EH (cell line): Measurements from ENCODE around the gene PLXNA2.

Experiments
- DNase-seq: peaks from one replicate; pipeline ENCODE4 v3.0.0-alpha.2; 2015; ENCODE audit warnings: low read depth

PLXNA2 gene

DNA sequence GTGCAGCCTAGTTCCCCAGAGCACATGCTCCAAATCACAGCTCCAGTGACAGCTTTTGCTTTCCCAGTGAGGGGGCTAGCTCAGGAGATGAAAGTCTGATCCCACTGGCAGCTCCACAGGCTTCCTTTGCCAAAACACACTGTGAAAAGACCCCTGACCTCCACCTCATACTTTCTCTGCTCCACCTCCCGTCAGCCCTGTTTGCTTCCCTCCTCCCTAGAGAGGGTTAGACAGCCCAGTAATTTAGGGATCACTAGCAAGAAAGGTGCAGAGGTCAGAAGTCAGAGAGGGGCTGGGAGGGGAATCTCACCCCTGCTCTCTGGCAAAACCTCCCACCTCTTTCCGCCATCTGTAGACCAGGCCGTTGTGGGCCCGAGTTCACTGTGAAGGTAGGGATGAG, 62.8 kb downstream of the PLXNA2 start:
- no peak for DNase-seq

DNA sequence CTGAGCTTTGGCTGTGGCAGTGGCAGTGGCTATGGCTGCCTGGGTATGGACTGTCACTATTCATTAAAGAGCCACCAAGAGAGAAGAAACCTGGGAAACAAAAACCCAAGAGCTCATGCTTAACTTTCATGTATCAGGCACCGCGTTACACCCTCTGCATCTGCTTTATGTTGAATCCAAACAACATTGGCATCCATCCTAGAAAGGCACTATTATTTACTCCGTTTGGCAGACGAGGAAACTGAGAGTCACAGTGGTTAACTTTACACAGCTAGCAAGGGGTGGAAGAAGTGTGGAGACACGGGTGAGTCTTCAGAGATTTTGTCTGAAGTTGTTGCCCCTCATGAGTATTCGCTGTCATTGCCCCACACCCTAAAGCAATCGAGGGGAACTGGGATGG, 63.8 kb downstream of the PLXNA2 start:
- DNase-seq: no peak

DNA sequence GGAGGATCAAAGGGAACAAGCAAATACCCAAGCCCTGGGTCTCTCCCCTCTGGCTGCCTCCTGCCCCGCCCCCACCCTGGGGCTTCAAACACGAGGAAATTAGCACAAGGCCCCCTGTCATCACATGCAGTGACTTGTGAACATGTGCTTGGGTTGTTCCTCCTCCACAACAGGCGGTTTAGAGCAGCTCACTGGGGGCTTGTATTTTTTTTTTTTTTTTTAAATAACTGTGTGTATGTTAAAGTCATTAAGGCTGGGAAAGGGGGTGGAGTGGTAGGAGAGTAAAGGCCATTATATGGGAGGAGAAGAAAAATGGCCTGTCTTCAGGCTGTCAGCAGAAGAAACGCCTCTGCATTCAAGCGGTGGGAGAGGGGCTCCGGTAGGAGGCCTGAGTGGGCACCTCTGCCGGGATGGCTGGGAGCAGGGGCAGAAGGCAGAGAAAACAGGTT, 64.2 kb downstream of the PLXNA2 start:
- no peak for DNase-seq

DNA sequence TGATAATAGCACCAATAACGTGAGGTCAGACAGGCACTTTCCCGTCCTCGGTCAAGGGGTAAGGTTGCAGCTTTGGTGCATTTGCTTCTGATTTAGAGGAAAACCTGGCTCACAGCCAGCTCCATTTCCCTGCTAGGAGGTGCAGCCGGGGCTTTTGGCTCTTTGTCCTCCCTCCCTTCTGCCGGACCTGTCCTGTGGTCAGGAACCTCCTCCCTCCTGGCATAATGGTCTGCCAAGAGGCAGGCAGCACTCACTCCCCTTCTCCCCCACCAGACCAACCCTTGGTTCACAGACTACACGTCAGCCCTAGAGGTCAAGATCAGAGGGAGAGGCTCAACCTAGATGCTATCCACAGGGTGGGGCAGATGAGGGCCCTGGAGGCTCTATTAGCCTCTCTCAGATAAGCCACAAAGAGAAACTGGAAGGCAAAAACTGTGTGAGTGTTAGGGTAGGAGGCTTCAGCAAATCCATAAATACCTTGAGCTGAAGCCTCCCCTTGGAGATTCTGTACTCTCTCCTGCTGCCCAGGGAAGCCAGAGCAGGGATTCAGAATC, 64.8 kb downstream of the PLXNA2 start:
- no peak for DNase-seq

DNA sequence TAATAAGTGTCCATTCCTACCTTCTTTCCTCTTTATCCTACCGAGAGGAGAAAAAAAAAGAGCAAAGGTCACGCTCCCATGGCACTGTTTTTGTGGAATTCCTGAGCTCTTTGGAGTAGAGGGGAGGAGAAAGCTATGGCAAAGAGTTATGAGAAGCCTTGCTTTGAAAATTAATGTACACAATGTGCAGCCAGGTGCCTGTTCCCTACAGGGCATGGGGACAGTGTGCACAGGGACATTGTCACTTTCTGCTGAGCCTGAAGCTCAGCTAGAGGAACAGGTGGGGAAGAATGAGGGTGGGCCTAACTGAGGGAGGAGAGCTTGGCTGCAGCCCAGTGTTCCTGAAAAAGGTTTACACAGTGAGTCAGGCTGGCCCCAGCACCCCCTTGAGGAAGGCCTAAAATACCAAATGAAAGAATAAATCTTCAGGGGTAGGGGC, 66.1 kb downstream of the PLXNA2 start:
- no peak for DNase-seq

DNA sequence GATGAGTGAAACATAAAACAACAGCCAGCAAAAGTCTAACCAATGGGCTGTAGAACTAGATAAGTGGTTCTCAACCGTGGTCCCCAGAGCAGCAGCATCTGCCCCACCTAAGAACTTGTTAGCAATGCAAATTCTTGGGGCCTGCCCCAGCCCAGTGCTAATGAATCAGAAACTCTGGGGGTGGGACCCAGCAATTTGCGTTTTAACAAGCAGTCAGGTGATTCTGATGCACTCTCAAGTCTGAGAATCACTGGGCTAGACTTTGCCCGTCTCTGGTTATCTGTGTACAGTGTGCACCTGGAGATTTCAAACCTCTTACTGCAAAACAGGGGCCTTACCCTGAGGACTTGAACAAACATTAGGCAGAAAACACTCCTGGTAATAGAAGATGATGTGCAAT, 66.5 kb downstream of the PLXNA2 start:
- DNase-seq: no peak

DNA sequence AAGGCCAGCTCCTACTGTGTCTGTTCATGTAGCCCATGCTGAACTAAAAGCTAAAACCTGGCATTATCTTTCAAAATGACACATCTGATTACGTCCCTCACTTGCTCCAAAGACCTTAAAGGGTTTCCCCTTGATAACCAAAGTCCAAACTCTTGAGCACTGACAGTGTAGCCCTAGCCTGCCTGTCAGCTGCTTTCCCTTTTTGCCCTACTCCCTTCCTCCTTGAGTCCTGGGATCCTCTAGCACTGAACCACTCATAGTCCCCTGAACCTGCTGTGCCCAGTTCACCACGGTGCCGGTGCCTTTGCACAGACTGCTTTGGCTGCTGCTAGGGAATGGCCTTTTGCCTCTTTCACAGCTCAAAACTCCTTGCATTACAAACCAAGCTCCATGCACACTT, 67.5 kb downstream of the PLXNA2 start:
- DNase-seq: no peak

DNA sequence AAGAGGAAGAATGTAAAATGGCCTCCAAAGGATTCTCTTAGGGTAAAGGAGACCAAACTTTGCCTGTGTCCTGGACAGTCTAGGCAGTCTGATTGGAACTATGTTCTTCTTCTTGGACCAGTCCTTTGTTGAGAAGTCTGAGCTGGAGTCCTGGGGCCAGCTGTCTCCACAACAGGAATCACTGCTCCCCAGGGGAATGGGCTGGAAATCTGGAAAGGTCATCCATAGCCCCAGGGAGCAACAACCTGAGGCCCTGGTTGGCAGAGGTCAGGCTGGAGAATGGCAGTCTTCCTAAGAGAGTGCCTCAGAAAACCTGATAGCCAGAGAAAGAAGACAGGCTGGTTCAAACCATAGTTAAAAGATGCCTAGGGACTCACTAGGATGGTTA, 68.7 kb downstream of the PLXNA2 start:
- DNase-seq: no peak

DNA sequence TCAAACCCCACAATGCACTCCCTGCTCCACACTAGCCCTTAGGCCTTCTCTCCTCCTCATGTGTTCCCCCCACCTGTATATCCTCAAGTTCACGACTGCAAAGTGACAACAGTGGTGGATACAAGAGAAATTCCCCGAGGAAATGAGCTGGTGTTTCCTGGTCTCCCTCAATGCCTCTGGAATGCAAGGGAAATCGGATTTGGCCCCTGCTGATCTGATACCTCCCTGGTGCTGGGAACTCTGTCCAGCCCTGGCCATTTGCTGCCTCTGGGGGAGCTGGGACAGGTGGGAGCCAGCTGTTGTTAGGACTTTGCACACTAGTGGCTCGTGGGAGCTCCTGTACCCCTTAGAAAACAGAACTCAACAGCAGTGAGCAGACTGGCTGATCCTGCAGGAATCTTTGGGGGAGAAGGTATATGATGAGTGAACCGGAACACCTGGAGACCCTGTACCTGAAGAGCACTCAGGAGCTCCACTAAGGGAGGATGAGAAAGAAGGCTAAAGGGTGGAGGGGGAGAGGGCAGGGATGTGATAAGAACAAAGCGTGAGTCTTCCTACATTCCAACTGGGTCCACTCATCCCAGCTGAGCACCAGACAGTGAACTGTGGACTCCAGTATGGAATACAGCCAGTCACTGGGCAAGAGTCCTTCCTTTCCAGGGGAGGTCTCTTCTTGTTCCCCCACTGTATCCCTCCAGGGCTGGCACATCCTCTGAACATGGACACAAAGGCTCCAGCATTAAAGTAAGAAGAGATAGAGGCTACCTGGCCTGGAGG, 69.3 kb downstream of the PLXNA2 start:
- DNase-seq: peak; percentile 86

DNA sequence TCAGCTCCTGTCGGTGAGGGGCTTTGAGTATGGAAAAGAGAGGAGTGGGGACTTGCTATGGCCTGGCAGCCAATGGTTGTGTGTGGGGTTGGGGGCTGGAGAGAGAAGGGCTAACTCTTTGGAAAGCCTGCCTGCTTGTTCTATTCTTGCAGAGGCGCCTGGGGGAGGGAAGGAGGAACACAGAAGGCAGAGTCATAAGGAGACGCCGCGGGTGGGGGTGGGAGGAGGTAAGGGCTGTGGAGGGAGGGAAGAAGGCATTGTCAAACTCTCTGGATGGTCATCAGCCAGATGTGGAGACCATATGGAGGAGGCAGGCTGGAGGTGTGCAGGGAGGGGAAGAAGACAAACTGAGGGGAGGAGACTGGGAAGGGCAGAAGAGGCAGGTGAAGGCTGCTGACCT, 70.0 kb downstream of the PLXNA2 start:
- DNase-seq: peak; percentile 49

DNA sequence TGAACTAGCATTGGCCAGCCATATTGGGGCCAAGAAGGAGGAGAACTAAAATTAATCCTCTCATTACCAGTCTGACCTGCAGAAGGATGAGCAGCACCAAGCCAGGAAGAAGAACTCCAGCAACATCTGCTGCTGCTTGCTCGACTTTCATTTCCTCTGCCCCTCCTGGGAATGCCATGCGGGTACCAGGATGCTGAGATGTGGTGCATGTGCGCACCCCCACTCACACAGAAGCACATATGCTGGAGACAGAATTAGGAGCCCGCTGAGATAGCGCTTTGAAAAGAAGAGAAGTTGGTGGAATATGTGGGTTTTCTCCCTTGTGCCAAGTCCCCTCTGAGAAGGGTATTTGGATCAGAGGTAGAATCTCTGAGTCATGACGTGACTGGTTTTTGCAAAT, 70.4 kb downstream of the PLXNA2 start:
- no peak for DNase-seq

DNA sequence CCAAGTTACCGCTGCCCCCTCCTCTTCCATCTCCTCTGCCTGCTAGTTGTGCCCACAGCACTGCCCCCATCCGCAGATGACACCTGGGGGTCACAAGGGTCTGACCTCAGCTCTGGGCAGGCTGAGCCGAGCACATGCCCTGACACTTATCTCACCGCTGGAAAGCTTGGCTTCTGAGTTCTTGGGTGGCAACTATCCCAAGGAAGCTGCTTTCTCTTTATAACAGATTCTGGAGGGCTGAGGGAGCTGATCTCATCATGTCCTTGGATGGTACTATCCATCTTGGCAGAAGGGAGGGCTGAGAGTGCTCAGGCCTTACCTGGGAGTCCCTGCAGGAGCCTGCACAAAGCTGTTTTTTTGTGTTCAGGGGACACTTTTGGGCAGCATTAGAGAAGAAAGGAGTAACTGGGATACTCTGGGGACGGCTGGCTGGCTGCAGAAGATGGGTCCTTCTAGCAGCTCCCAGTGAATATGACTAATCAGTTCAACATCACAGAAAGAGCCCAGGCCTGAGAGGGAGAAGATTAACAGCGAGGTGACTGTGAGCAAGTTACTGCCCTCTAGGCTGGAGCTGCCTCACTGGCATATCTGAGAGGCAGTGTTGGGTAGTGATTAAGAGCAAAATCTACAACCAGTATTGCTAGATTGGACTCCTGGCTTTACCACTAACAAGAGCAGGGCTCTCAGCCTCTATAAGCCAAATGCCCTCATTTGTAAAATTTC, 71.6 kb downstream of the PLXNA2 start:
- peak; percentile 58 for DNase-seq

DNA sequence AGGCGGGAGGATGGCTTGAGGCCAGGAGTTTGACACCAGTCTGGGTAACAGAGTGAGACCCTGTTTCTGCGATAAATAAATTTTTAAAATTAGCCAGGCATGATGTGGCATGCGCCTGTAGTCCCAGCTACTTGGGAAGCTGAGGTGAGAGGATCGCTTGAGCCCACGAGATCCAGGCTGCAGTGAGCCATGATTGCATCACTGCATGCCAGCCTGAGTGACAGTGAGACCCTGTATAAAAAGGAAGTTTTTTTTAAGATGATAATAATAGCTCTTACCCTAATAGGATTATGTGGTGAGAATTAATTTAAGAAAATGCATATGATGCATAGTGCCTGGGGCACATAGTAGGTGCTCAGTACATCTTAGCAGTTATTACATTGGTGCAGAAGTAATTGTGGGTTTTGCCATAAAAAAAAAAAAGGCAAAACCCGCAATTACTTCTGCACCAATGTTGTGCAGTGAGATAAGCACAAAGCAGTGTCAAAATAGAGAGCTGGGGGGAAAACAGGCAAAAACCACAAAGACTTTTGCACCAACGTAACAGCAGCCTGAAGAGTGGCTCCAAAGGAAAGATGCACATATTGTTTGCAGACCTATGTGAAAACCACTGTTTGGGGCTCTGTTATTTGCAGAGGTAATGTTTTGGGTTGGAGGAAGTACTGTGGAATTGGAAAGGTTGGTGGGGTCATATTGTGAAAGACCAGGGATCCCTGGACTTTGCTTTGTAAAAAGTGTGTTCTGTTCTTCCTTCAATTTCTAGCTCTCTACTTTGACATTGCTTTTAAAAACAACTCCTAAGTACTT, 72.4 kb downstream of the PLXNA2 start:
- DNase-seq: no peak

DNA sequence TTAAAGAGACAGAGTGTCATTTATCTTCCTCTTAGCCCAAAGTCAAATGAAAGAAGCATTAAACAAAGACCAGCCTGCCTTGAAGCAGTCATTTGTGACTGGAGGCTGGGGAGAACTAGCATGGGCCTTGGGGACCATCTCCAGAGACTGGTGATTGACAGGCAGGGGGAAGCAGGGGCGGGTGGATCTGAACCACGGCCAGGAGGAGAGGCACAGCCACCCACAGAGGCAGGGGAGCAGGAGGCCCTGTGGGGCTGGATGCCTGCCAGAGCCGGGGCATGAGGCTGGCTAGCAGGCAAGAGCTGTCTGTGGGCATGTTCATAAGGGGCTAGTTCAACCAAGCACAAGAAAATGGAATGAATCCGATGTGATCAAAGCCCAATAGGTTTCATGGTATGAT, 73.9 kb downstream of the PLXNA2 start:
- DNase-seq: no peak

DNA sequence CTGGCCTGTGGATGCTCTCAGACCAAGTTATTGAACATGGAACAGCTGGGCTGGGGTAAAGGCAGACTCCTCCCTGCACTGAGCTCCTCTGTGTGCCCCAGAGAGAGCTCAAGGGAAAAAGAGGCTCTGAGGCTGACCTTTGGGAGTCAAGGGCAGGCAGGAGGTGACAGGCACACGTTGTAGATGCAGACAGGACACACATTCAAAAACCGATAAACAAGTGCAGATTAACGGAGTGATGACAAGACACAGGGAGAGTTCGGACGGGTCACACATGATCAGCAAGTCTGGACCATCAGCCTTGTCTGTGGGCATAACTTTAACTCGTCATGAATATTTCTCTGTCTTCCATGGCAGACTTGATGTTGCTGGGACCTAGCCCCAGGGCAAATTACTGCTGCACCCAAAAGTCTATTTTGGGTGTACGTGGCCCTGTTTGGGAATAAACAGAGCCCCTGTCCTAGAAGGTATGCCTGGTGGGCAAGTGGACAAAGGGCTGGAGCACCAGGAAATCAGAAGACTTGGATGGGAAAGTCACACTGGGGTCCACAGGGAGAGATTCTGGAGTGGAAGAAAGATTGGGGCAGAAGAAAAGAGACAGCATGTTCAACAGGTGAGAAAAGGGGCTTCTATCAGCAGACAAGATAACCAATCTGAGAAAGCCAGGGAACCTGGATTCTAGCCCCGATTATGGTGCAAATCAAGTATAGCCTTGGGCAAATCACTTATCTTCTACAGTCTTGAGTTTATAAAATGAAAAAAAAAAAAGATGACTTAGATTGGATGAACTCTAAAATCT, 74.9 kb downstream of the PLXNA2 start:
- DNase-seq: no peak

DNA sequence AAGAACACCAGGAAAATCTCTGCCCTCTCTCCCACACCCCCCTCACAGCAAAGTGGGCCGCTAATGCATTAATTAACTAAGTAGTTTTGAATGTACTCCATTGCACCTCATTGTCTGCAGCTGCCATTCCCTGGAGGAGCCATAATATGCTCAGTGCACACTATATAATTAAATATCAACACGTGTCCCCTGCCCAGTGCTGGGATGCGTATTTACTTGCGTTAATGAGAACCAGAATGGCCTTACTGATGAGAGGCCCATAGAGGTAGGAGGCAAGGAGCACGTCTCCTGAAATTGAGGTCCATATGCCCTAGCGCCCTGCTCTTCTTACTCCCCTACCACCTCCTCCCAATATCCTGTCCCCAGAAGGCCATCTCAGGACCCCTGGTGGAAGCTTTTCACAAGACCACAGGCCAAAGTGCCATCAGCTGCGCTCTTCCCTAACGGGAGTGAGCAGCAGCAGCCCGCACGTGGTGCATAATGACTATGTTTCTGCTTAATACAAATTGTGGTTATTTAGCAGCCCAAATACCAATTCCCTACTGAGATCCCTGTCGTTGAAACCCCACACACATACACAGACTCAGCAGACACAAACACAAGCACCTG, 76.8 kb downstream of the PLXNA2 start:
- no peak for DNase-seq

DNA sequence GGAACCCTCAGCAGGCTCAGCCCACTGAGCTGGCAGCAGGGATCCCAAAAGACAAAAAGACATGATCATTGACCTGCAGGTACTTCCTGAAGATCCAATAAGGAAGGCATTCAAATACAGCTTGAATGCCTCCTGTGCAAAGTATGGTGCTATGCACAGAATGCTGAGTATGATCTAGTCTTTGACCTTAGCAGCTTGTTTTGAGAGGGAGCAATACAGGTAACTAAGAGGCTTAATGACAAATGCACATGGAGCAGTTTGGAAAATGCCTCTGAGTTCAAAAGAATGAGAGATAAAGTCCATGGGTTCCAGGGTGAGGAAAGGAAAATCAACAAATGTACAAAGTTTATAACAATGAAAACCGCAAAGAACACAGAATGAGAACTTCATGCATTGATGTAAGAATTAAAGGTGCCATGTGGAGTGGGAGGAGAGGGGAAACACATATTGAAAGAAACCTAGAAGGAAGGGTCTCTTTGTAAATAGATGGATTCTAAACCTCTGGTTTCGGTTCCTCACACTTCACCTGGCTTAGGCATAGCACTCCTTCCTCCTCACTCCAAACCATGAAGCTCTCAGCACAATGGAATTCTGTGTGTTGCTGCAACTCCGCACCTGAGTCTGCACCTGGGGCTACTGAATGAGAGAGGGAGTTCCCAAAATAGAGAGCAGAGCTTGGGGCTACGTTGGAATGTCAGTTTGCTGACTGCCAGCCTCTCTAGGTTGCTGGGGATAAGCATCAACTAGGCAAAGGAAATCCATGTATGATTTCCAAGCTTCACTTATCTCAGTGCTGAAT, 77.6 kb downstream of the PLXNA2 start:
- no peak for DNase-seq

DNA sequence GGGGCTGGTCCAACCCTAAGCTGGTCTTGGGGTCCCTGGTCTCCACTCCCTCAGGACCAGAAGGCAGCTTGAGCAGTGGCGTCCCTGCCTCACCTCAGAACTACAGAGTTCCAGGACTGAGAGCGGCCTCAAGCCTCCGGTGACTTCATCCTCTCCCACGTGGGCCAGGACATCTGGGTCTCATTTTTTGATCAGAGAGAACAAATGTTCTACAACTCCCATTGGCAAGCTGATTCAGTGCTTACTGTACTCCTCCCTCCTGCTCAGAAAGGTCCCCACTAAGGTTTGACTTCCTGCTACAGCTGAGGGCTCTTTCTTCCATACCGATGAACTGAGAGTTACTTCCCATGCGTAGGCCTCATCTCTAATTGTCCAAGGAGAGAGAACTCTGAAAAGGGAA, 78.5 kb downstream of the PLXNA2 start:
- DNase-seq: peak; percentile 82

DNA sequence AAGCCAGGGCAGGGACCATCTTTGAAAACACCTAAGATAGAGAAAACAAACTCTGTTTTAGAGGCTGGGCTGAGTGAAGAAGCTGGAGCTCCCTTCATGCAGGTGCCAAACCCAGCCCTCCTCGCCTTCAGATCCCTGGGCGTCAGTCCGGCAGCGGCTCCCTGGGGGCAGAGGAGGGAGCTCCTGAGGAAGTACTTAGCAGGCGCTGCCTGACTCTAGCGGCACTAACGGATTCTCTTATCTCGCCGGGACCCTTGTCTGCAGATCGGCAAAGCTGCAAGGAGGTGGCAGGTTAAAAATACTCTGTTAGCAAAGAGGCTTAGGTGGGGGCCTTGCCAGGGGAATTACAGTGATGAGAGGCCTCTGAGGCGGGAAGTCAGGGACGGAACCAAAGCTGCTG, 79.6 kb downstream of the PLXNA2 start:
- DNase-seq: no peak

DNA sequence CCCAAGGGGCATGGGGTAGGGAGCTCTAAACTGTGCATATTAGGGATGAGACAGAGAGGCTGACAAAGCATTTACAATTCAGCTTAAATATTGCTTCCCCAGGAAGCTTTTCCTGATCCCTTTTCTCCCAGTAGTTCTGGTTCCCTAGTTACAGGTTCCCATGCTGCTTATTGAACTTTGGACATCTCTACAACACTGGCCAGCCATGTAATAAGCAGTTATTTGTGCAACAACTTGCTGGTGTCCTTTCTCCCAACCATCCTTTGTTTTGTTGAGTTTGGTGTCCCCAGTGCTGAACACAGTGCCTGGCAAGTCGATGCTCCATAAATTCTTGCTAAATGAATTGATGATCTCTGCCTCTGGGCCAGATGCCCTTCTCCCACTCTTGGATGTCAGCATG, 80.6 kb downstream of the PLXNA2 start:
- no peak for DNase-seq
